Pancreas (tissue), 10 donors: ENCODE data around the gene TTLL5. TPM values are rescaled to one million over a fixed set of nuclear protein-coding genes. Genes with fewer than 3 reads are reported as not detected.
A peak's percentile ranks its signal among the peaks of the same experiment; 100 is the strongest.

Source experiments
- ATAC-seq, 4 donors: fragments of 200-7000 bp; cut with Tn5 transposase; one replicate each; pipeline versions ENCODE4 v1.8.0 to v1.9.1; 2020; ENCODE audit warnings: mild to moderate bottlenecking in 4 of 4, moderate library complexity in 4 of 4
- DNase-seq, 6 donors: peaks; one replicate each; pipeline ENCODE4 v3.0.0-alpha.2; 2020
- FAIRE-seq: peaks from 2 replicates; lab custom pipeline; 2012; peaks lifted over from hg19 to GRCh38; lab: Jason Lieb, UNC
- H3K27ac ChIP-seq, 4 donors: fragments of 200-600 bp; sonication (generic); 1 replicate in 3 of 4; 2 replicates in 1 of 4; pipeline versions ENCODE4 v1.5.0 to v1.8.0; 2020
- H3K27me3 ChIP-seq, 4 donors: fragments of 200-600 bp; one replicate each; pipeline ENCODE4 v1.8.0; 2021
- H3K36me3 ChIP-seq, 3 donors: fragments of 200-600 bp; sonication (generic) in 1 of 3; one replicate each; pipeline versions ENCODE4 v1.5.0 to v1.8.0; 2020 to 2021
- H3K4me1 ChIP-seq, 3 donors: fragments of 200-600 bp; one replicate each; pipeline ENCODE4 v1.8.0; 2021
- H3K4me3 ChIP-seq, 4 donors: fragments of 200-600 bp; sonication (generic) in 2 of 4; one replicate each; pipeline versions ENCODE4 v1.5.0 to v1.8.0; 2020 to 2021
- H3K9me3 ChIP-seq, 4 donors: fragments of 200-600 bp; one replicate each; pipeline ENCODE4 v1.8.0; 2021
- CTCF ChIP-seq, 4 donors: fragments of 200-600 bp; sonication (generic) in 3 of 4; IDR thresholded peaks; one replicate each; pipeline versions ENCODE4 v1.5.0 to v1.8.0; 2021; ENCODE audit warnings: antibody characterized with exemption in 4 of 4
- WGBS, 2 donors: extraction: QIAGEN DNeasy Blood & Tissue Kit; methylation state at CpG; one replicate each; pipeline ENCODE4 v1.1.7; 2013; 5-methylcytosine and 5-hydroxymethylcytosine counted together
- intact Hi-C, 3 donors: fragments of 100-400 bp; cut with DNase I; formaldehyde crosslinking; loops; one replicate each; pipeline versions ENCODE4 v1.11.1 to v1.14.2; 2022
- polyA plus RNA-seq, 2 donors: library from polyadenylated mRNA; stranded (reverse); fragments of 200-250 nt; gene quantifications; one replicate each; pipeline ENCODE4 v1.2.3, GENCODE V29; 2013
- total RNA-seq, 6 donors: library from RNA; stranded (reverse); fragmentation: NEBNext Ultra II Directional in 4 of 6; extraction: Animal tissue kit (Norgen Biotek cat#: 25700) in 4 of 6; gene quantifications; one replicate each; pipeline versions ENCODE4 v1.2.1 to v1.2.4, GENCODE V29; 2021 to 2023
- donor health status: healthy with polysubstance abuse.
- donor health status: DM: no; HTN: no; CAD: no; lungs with moderate emphysema.
- donor health status: DM: no; HTN: no; CAD: no.
- donor health status: control.
- donor health status: control.
- donor health status: Bipolar disorder and iron deficiency.
- donor health status: DM: yes; HTN: yes; CAD: no.
- donor health status: DM: no; HTN: no; CAD: no.
- donor health status: DM: no; HTN: no; CAD: no.
- donor health status: DM: yes; HTN: yes; CAD: no.

The TTLL5 gene
- total and polyA plus RNA-seq, 8 donors, result 7.6 to 22.6 (median 12.0) TPM

DNA sequence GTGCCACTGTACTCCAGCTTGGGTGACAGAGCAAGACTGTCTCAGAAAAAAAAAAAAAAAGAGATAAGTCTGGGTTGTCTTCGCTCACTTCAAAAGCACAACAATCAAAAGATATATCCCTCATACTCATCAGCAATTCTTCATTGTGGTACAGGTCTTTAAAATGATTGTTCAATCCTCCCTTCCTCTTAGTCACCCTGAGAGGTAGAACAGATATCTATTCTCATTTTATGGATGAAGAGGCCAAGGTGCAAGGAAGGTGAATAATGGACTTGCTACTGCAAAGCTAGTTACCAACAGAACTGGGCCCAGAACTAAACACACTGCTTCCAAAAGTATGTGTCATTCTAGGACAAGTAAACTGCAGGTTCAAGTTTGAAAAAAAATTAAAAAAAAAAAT, 7.5 kb upstream of the TTLL5 start:
- FAIRE-seq (no peak), ATAC-seq (no peak), DNase-seq (no peak)
- Histone ChIP-seq H3K4me3 (no peak overlapping the region), H3K27me3 (no peaks in the 10 kb centered on the region), H3K36me3 (peaks cover 0 to 14% (median 4%) of the 10 kb centered on the region in 3 donors), H3K27ac (no peak overlapping the region), H3K4me1 (peaks cover 1 to 2% (median 2%) of the 10 kb centered on the region in 3 donors), H3K9me3 (no peaks in the 10 kb centered on the region)
- WGBS, 2 donors, result 100% methylated on average over 1 of the region's 1 CpG
- intact Hi-C loops, result loop anchor here in 2 of 3 donors (5.0 to 10.0 kb wide), 2 partner anchors 76 to 79 kb away; partner anchors contain the start of gene FLVCR2 (in 2 of the 2)
- no peak for TF ChIP-seq CTCF (IDR thresholded peaks at IDR 0.05)

DNA sequence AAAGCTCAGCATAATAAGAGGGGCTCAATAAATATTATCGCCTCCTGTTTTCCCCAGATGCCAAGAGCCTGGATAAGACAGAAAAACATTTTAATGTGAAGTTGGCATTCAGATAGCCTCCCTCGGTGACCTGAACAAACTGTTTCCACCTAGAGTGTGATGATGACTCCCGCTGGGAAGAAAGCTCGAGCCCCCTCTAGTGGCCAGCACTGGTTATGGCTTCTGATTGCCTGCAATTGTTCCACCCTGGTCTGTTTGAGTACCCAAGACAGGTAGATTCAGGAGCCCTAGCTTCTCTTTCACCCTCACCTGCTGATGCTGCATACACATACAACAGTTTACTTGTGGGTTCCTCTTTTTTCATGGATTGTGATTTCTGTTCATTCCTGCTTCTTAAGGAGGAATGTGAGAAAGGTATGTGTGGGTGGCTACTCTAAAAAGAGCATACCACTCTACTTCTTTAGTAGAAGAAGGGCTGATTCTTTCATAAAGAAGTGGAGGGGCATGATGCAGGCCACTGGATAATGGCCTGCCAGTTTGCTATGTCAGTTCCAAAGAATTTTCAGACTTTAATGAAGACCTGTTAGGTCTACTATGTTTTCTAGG, 6.8 kb upstream of the TTLL5 start:
- H3K27ac ChIP-seq, result no peak overlapping the region
- H3K4me1 ChIP-seq, result no peaks in the 10 kb centered on the region
- no peak overlapping the region for H3K4me3 ChIP-seq
- no peaks in the 10 kb centered on the region for H3K27me3 ChIP-seq
- intact Hi-C loops, result loop anchor here in 2 of 3 donors (5.0 to 10.0 kb wide), 2 partner anchors 77 to 79 kb away; partner anchors contain the start of gene FLVCR2 (in 2 of the 2)
- 1 to 2% methylated on average over 4 of the region's 4 CpGs for WGBS, 2 donors
- FAIRE-seq (peak; percentile 17), ATAC-seq (peak; percentile 92 to 99 (median 96)), DNase-seq (peak; percentile 61 to 92 (median 85))
- no peaks in the 10 kb centered on the region for H3K9me3 ChIP-seq
- TF ChIP-seq CTCF (IDR thresholded peaks at IDR 0.05), result peak; percentile 91 to 95 (median 94)
- H3K36me3 ChIP-seq, result peaks cover 0 to 14% (median 4%) of the 10 kb centered on the region in 3 donors

DNA sequence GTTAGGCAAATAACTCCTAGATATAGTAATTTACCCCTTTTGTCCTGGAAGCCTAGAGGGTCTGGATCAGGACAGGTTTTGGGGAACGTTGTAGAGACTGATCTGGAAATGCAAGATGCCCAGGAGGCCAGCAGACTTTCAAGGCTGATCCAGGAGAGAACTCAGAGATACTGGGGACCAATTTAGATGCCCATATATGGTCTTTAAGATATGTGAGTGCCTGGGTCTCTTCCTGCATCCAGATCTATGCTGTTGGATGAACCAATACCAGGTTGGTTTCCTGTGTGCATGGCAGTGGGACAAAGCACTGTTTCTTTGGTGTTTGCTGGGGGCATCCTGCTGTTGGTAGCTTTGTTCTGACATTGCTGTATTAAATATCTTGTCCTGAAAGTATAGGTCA, 5.8 kb upstream of the TTLL5 start:
- no peaks in the 10 kb centered on the region for H3K9me3 ChIP-seq
- WGBS, 2 donors, result 0% methylated on average over 1 of the region's 1 CpG
- H3K4me1 ChIP-seq, result peaks cover 0 to 7% (median 0%) of the 10 kb centered on the region in 3 donors
- no peaks in the 10 kb centered on the region for H3K27me3 ChIP-seq
- no peak overlapping the region for H3K27ac ChIP-seq
- TF ChIP-seq CTCF (IDR thresholded peaks at IDR 0.05), result no peak
- DNase-seq (no peak), ATAC-seq (no peak), FAIRE-seq (no peak)
- no peak overlapping the region for H3K4me3 ChIP-seq
- intact Hi-C loops, result loop anchor here in 2 of 3 donors (5.0 to 10.0 kb wide), 2 partner anchors 78 to 80 kb away; partner anchors contain the start of gene FLVCR2 (in 2 of the 2)
- H3K36me3 ChIP-seq, result peaks cover 0 to 10% (median 4%) of the 10 kb centered on the region in 3 donors

GRCh38 chr14:75657331-75657730, 3.7 kb upstream of the TTLL5 start:
- Histone ChIP-seq H3K4me1 (peaks cover 0 to 13% (median 0%) of the 10 kb centered on the region in 3 donors), H3K27ac (no peak overlapping the region), H3K4me3 (no peak overlapping the region), H3K9me3 (no peaks in the 10 kb centered on the region), H3K36me3 (peaks cover 0 to 4% (median 0%) of the 10 kb centered on the region in 3 donors), H3K27me3 (no peaks in the 10 kb centered on the region)
- TF ChIP-seq CTCF (IDR thresholded peaks at IDR 0.05), result no peak
- no peak for DNase-seq
- 77 to 81% methylated on average over 4 of the region's 4 CpGs for WGBS, 2 donors
- no peak for FAIRE-seq
- intact Hi-C loops, result loop anchor here in 2 of 3 donors (5.0 to 10.0 kb wide), 2 partner anchors 80 to 83 kb away; partner anchors contain the start of gene FLVCR2 (in 2 of the 2)
- ATAC-seq, result no peak

- DNase-seq (no peak), FAIRE-seq (no peak), ATAC-seq (no peak)
- Histone ChIP-seq H3K27me3 (no peaks in the 10 kb centered on the region), H3K36me3 (peaks cover 0 to 4% (median 0%) of the 10 kb centered on the region in 3 donors), H3K4me3 (no peak overlapping the region), H3K4me1 (peaks cover 0 to 13% (median 0%) of the 10 kb centered on the region in 3 donors), H3K27ac (no peak overlapping the region), H3K9me3 (no peaks in the 10 kb centered on the region)
- 93 to 99% methylated on average over 2 of the region's 2 CpGs for WGBS, 2 donors
- no peak for TF ChIP-seq CTCF (IDR thresholded peaks at IDR 0.05)
- intact Hi-C loops, result loop anchor here in 2 of 3 donors (5.0 to 10.0 kb wide), 2 partner anchors 82 to 84 kb away; partner anchors contain the start of gene FLVCR2 (in 2 of the 2)
Measured at GRCh38 chr14:75658957-75659356, 2.1 kb upstream of the TTLL5 start.
